ENCODE measurements around the gene PLPP4.

The PLPP4 gene

DNA sequence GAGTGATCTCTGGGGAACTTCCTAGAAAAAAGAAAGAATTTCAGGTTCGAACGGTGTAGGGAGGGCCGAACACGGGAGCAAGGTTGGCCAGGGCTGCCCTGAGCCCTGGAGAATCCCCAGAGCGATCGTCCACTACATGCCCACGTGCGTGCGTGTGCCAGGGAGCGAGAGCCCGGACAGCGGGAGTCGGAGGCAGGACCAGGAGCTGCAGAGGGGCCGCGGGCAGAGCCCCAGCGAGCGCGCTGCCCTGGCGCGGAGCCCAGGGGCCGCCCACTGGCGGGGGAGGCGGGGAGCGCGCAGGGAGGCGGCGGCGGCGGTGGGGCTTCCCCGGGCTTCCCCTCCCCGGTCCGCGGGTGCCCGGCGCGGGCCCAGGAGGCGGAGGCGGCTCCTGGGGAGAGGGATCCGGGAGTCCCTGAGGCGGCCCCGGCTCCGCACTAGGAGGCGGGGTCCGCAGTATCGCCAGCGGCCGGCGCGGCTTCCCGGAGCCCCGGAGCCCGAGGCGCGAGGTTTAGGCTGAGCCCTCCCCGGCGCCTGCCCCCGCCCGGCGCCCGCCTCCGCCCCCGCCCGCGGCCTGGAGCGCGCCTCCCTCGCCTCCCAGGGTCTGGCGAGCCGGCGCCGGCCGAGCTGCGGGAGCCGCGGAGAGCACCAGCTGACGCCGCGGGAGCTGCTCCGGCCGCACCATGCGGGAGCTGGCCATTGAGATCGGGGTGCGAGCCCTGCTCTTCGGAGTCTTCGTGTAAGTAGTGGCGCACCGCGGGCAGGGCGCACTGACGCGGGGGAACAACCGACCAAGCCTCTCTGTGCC is at the start of gene PLPP4:
Gene PLPP4, plus strand, starts transcription at position 602 of the 805 bp plus-strand sequence. Its CDS starts 79 bp downstream, at position 681.
- DNase-seq, result peak; percentile 53

- no peak for DNase-seq
These were observed 47.2 kb upstream of the PLPP4 start for GRCh38 chr10:120409816-120410215.

DNA sequence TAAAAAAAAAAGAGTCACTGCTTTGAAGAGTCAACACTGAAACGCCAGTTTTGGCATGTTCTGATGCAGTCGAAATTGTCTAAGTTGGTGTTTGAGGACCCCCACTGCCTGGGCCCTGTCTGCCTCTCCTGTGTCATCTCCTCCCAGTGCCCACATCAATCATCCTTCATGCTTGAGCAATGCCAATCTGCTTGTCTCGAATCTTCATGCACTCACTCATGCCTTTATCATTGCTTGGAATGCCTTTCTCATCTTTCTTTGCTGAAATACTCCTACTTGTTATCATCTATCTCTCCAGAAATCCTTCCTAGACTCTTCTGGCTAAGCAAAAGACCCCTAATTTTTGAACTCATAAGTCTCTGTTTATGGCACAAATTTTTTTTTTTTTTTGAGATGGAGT is 42.1 kb upstream of the PLPP4 start:
- DNase-seq, result no peak

DNA sequence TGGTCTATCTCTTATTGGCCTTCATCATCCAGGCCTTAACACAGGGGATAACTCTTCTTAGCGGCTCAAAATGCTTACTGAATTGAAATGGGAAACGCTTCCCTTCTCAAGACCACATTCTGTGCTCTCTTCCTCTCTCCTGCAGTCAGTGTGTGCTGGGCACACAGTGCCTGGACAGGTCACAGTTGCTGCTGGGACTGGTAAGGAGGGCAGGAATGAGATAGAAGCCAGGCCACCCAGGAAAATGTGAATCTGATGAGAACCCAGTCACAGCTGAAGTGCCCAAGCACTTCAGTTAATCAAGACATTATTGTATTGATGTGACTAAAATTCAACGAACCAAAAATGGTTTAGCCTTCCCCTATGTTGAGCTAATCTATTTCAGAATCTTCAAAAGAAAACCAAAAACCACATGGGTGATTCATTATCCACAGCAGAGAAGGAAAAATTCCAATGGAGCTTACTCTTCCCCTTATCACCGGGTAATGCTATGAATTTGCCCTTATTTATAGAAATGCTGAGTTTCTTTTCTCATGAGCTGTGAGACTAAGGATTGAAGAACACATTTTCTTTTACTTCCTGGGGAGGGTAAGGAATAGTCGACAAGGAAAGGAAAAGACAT is 41.2 kb upstream of the PLPP4 start:
- peak; percentile 86 for DNase-seq

- DNase-seq, result no peak
These were observed 36.6 kb upstream of the PLPP4 start for GRCh38 chr10:120420421-120420820.

DNA sequence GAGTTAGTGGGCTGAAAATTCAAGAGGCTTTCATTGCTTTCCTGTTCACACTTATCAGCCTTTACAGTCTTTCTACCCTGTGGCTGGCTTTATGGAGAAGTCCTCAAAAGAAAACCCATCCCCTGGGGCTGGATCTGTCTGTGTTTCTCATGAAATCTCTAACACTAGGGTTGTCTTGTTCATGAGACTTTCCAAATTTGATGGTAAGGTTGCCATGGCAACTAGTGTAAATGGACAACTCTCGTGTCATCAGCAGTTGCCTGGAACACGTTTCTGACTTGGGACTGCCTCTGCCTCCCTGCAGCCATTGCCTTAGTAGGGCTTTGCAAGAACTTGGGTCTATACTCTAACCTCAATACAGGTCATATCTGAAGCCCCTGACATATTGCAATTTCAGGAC is 35.8 kb upstream of the PLPP4 start:
- DNase-seq, result no peak

GRCh38 chr10:120422457-120422856 is 34.6 kb upstream of the PLPP4 start:
- peak; percentile 95 for DNase-seq

DNA sequence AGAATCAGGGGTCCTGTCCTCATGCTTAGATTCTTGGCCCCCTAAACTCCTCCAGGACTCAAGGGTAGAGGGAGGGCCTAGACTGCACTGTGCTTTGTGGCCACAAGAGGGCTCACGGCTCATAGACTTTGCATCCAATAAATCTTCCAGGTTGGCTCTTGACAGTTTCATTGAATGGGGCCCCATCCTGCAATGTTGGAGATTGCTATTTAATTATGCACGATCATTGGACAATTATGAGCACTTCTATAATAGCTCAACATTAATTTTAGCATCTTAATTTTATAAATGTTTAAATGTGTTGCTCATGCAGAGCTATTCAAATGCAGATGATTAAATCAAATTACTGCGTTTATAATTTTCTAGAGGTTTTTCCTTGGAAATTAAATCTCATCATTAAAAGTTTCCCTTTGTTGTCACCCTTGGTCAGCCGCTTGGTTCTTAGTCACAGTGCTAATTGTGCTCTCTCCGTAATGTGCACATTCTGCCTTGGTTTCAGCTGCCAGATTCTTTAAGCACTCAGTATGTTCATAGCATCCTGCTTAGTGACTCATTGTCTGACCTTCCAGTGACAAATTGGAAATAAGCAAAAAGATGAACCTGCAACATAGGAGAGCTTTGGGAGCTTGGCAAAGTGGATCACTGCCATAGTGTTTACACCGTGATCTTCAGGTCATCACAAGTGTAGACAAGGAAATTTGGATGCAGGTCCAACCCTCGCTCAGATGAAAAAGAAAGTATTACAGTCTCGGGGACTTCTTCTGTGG is 33.4 kb upstream of the PLPP4 start:
- DNase-seq, result peak; percentile 82

- no peak for DNase-seq
These were observed 32.9 kb upstream of the PLPP4 start for GRCh38 chr10:120424198-120424464.

GRCh38 chr10:120426306-120426705 is 30.7 kb upstream of the PLPP4 start:
- peak; percentile 64 for DNase-seq

- no peak for DNase-seq
These were observed 28.3 kb upstream of the PLPP4 start for GRCh38 chr10:120428754-120429153.

DNA sequence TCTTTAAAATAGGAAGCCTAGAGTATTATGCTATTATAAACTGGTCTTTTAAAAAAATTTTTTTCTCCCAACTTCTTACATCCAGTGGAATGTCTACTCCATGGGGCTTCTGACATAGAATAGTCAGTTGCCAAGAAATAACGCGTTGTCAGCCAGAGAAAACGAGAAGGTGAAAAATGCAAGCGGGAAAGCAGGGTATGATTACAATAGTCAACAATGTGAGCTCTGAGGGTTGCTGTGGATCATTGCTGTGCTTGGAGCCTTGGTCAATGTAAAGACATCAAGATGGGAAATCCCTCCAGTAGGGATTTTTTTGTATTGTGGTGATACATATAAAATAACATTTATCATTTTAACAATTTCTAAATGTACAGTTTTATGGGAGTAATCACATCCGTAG is 27.6 kb upstream of the PLPP4 start:
- no peak for DNase-seq

GRCh38 chr10:120431251-120431651 is 25.8 kb upstream of the PLPP4 start:
- DNase-seq, result no peak

- peak; percentile 50 for DNase-seq
These were observed 24.8 kb upstream of the PLPP4 start for GRCh38 chr10:120432209-120432608.

- no peak for DNase-seq
These were observed 23.9 kb upstream of the PLPP4 start for GRCh38 chr10:120433141-120433540.

GRCh38 chr10:120436439-120437112 is 20.5 kb upstream of the PLPP4 start:
- peak; percentile 63 for DNase-seq

- DNase-seq, result peak; percentile 49
These were observed 19.5 kb upstream of the PLPP4 start for GRCh38 chr10:120437541-120437940.

DNA sequence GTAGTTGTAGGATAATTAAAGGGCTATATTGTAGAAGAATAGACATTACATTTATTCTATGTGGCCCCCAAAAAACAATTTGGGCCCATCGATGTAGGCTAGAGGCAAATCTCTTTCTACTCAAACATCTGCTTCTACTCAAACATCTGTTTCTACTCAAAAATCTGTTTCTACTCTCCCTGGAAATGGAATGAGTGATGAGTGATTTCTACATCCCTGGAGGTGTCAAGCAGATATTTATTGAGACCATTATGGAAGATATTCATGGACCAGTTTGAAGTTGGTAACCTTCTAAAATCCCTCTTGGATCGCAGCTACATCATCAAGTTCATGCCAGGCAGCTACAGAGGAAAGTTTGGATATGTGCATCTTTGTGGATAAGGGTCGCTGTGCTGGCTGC is 5.1 kb upstream of the PLPP4 start:
- no peak for DNase-seq

- DNase-seq, result no peak
These were observed 3.7 kb upstream of the PLPP4 start for GRCh38 chr10:120453319-120453718.

GRCh38 chr10:120453886-120454285 is 3.1 kb upstream of the PLPP4 start:
- DNase-seq, result no peak

DNA sequence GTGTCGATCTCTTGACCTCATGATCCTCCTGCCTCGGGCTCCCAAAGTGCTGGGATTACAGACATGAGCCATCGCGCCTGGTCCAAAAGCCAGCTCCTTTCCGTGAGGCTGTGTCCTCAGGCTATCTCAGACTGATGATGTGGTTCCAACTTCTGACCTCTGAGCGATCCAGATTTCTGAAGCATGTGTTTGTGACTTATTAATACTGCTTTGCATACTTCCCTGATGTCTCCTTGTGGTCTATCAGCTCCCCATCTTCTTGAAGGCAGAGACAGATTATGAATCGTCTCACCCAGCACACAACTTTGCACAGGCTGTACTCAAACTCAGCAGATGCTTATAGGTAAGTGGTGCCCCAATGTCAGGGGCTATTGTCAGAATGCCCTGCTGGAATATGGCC is 2.0 kb upstream of the PLPP4 start:
- peak; percentile 89 for DNase-seq

DNA sequence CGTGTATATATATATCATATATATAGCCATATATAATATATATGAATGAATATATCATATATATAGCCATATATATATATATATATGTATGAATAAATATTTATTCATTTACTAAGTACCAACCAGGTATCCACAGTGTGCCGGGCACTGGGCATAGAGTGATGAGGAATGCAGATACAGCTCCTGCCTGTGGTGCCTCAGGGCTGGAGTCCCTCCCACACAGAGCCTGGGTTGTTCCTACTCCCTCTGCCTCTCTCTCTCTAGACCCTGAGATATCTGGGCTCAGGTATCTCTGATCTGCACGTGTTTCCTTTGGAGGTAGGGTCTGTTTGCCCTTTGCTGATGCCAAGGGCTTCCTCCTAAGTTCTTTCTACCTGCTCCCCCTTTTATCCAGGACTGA is 1.4 kb upstream of the PLPP4 start:
- DNase-seq, result no peak

DNA sequence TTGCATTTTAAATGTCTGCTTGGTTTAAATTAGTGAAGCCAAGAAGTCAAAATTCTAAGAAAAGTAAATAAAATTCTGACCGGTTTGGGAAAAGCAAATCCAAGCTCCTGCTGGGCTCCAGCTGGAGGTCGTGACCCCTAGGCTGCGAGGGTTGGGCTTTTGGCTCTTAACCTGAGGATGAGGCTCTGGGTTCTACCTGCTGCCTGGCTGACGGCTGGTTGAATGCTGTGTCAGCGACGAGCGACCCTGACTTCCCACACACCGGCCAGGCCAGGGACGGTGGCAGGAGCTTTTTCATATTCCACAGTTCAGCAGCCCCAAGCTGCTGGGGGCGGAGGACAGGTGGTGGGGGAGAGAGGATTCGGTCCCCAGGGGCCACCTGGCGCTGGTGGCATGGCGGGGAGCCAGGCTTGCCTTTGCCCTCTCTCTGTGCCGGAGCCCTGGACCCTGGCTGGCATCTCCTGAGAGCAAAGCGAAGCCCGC is 843 bp upstream of the PLPP4 start:
- DNase-seq, result no peak

Measured in EL (cell line).